GM21528 (cell line): ENCODE measurements around the gene TSHZ2.
"Not testable (repeated sequence)": the region's sequence is repeated elsewhere in the genome, so short reads cannot be mapped to it uniquely, and the experiment has no call there.

Experiments used
- ATAC-seq: cut with Tn5 transposase; IDR thresholded peaks from one replicate; pipeline ENCODE4 v1.9.1; 2021; ENCODE audit warnings: mild to moderate bottlenecking, moderate library complexity; ENCODE audit not compliant: unreplicated experiment, low FRiP score

Gene TSHZ2

GRCh38 chr20:53422039-53422438 lies 449.9 kb downstream of the TSHZ2 start:
- no peak for ATAC-seq

- no peak for ATAC-seq
Measured at GRCh38 chr20:53423587-53424146, 451.5 kb downstream of the TSHZ2 start.

- no peak for ATAC-seq
Measured at GRCh38 chr20:53425481-53425880, 453.3 kb downstream of the TSHZ2 start.

- ATAC-seq: no peak
Measured at GRCh38 chr20:53425941-53426340, 453.8 kb downstream of the TSHZ2 start.

GRCh38 chr20:53426766-53427312 lies 454.7 kb downstream of the TSHZ2 start:
- ATAC-seq: no peak

GRCh38 chr20:53427951-53428350 lies 455.8 kb downstream of the TSHZ2 start:
- no peak for ATAC-seq

GRCh38 chr20:53428588-53428987 lies 456.4 kb downstream of the TSHZ2 start:
- ATAC-seq: no peak

- ATAC-seq: no peak
Measured at GRCh38 chr20:53428996-53429395, 456.8 kb downstream of the TSHZ2 start.

- ATAC-seq: no peak
Measured at GRCh38 chr20:53434662-53435061, 462.5 kb downstream of the TSHZ2 start.

- ATAC-seq: not testable (repeated sequence)
Measured at GRCh38 chr20:53436927-53437326, 464.8 kb downstream of the TSHZ2 start.

- ATAC-seq: no peak
Measured at GRCh38 chr20:53438368-53438767, 466.2 kb downstream of the TSHZ2 start.

GRCh38 chr20:53439046-53439445 lies 466.9 kb downstream of the TSHZ2 start:
- no peak for ATAC-seq

- no peak for ATAC-seq
Measured at GRCh38 chr20:53439616-53440015, 467.5 kb downstream of the TSHZ2 start.

- no peak for ATAC-seq
Measured at GRCh38 chr20:53444401-53445149, 472.4 kb downstream of the TSHZ2 start.

- ATAC-seq: no peak
Measured at GRCh38 chr20:53445321-53445731, 473.2 kb downstream of the TSHZ2 start.

- ATAC-seq: no peak
Measured at GRCh38 chr20:53445932-53446331, 473.8 kb downstream of the TSHZ2 start.

- no peak for ATAC-seq
Measured at GRCh38 chr20:53447316-53447715, 475.2 kb downstream of the TSHZ2 start.

GRCh38 chr20:53448426-53448825 lies 476.3 kb downstream of the TSHZ2 start:
- ATAC-seq: no peak

- ATAC-seq: no peak
Measured at GRCh38 chr20:53448875-53449274, 476.7 kb downstream of the TSHZ2 start.

GRCh38 chr20:53453076-53453475 lies 480.9 kb downstream of the TSHZ2 start:
- no peak for ATAC-seq

- no peak for ATAC-seq
Measured at GRCh38 chr20:53454675-53455276, 482.6 kb downstream of the TSHZ2 start.
